WERI-Rb-1 (cell line): ENCODE data around the gene CA5A.

Experiments used
- DNase-seq: peaks from one replicate; pipeline ENCODE4 v3.0.0-alpha.2; 2020
- H3K27ac ChIP-seq: fragments of 250-450 bp; sonication (Bioruptor Pico); 2 replicates; pipeline ENCODE4 v1.5.1; 2020; ENCODE audit warnings: mild to moderate bottlenecking, moderate library complexity
- H3K27me3 ChIP-seq: fragments of 250-450 bp; sonication (Bioruptor Pico); 2 replicates; pipeline ENCODE4 v1.5.1; 2021; ENCODE audit warnings: mild to moderate bottlenecking, low read depth, moderate library complexity; ENCODE audit not compliant: insufficient read depth, severe bottlenecking
- H3K36me3 ChIP-seq: fragments of 250-450 bp; sonication (Bioruptor Pico); 2 replicates; pipeline ENCODE4 v1.5.1; 2020; ENCODE audit warnings: mild to moderate bottlenecking, moderate library complexity
- H3K4me3 ChIP-seq: 2 replicates; pipeline ENCODE4 v1.5.1; 2011; ENCODE audit warnings: low read depth, mild to moderate bottlenecking, control low read depth, low read length
- H3K9me3 ChIP-seq: fragments of 250-450 bp; sonication (Bioruptor Pico); 2 replicates; pipeline ENCODE4 v1.5.1; 2021; ENCODE audit warnings: mild to moderate bottlenecking, moderate library complexity; ENCODE audit not compliant: severe bottlenecking
- TF ChIP-seq, protein P1 (sequence below): IDR thresholded peaks from 2 replicates; pipeline ENCODE4 v1.5.1; 2011; ENCODE audit warnings: low read depth, mild to moderate bottlenecking, control low read depth, inconsistent platforms, low read length

The CA5A gene

DNA sequence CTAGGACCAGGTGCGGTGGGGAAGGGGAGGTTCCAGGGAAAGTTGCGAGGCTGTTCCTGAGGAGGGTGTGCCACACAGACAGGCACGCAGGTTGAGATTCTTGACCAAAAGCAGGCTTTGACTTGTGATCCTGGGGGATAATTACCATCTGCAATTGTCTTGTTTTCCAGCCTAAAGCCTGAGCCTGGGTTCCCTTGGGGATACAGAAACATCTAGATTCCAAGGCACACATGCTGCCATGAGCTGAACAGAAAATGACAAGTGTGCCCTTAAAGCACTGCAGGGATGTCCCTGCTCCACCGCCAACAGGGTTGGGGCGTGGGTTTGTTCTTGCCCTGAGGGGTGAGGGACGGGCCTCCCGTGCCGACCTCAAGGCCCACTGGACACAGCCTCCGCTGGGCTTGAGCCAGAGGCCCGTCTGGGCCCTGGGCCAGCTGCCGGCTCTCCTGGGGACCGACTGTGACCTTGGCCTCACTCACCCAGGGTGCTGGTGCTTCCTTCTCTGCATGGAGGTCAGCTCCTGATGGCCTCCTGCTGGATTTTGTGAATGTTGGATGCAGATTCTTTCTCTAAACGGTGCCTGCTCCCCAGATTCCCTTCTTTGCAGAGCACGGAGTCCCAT lies 14.0 kb downstream of the CA5A start:
- H3K27ac ChIP-seq: no peak overlapping the region
- no peaks in the 10 kb centered on the region for H3K9me3 ChIP-seq
- TF ChIP-seq, protein P1, sequence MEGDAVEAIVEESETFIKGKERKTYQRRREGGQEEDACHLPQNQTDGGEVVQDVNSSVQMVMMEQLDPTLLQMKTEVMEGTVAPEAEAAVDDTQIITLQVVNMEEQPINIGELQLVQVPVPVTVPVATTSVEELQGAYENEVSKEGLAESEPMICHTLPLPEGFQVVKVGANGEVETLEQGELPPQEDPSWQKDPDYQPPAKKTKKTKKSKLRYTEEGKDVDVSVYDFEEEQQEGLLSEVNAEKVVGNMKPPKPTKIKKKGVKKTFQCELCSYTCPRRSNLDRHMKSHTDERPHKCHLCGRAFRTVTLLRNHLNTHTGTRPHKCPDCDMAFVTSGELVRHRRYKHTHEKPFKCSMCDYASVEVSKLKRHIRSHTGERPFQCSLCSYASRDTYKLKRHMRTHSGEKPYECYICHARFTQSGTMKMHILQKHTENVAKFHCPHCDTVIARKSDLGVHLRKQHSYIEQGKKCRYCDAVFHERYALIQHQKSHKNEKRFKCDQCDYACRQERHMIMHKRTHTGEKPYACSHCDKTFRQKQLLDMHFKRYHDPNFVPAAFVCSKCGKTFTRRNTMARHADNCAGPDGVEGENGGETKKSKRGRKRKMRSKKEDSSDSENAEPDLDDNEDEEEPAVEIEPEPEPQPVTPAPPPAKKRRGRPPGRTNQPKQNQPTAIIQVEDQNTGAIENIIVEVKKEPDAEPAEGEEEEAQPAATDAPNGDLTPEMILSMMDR: no peak
- H3K27me3 ChIP-seq: no peaks in the 10 kb centered on the region
- no peak for DNase-seq
- no peaks in the 10 kb centered on the region for H3K36me3 ChIP-seq
- H3K4me3 ChIP-seq: no peak overlapping the region

DNA sequence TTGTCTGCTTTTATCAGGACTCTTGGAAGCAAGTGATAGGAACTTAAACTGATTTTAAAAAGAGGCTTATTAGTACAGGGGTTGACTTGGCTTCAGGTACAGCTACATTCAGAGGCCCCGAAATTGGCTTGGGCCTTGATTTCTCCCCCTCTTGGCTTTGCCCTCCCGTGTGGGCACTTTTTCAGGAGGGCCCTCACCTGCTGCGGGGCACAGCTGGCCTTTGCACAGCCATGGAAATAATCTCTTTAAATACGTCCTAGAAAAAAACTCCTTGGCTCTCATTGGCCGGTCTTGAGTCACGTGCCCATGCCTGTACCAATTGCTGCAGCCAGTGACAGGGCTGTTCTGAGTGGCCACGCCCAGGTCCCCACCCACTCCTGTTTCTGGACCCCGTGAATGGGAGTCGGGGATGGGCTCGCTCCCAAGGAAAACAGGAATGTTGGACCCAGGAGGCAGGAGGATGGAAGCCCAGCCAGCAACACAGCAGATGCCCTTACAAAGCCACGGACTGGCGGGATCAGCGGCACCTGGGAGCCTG lies 15.0 kb downstream of the CA5A start:
- DNase-seq: no peak
- H3K27me3 ChIP-seq: no peaks in the 10 kb centered on the region

DNA sequence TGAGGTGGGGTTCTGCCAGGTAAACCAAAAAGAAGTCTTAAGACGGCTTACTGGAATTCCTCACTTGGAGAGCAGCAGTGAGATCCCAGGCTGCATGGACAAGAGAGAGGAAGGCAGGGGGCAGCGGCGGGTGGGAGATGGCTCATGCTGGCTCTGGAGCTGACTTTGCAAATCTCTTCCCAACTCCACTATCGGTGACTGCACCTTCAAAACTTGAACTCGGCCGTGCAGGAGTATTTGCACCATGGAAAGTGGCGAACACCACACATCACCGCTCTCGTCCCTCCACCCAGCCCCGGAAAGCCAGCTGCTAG lies 16.7 kb downstream of the CA5A start:
- DNase-seq: no peak
- Histone ChIP-seq H3K9me3 (no peaks in the 10 kb centered on the region), H3K36me3 (no peaks in the 10 kb centered on the region), H3K27ac (no peak overlapping the region), H3K27me3 (no peaks in the 10 kb centered on the region), H3K4me3 (no peak overlapping the region)
- TF ChIP-seq, protein P1: no peak

More for the DNA sequence above, 15.0 kb downstream of the CA5A start:
- H3K36me3 ChIP-seq: no peaks in the 10 kb centered on the region
- no peak overlapping the region for H3K27ac ChIP-seq
- TF ChIP-seq, protein P1: no peak
- H3K4me3 ChIP-seq: no peak overlapping the region
- no peaks in the 10 kb centered on the region for H3K9me3 ChIP-seq

DNA sequence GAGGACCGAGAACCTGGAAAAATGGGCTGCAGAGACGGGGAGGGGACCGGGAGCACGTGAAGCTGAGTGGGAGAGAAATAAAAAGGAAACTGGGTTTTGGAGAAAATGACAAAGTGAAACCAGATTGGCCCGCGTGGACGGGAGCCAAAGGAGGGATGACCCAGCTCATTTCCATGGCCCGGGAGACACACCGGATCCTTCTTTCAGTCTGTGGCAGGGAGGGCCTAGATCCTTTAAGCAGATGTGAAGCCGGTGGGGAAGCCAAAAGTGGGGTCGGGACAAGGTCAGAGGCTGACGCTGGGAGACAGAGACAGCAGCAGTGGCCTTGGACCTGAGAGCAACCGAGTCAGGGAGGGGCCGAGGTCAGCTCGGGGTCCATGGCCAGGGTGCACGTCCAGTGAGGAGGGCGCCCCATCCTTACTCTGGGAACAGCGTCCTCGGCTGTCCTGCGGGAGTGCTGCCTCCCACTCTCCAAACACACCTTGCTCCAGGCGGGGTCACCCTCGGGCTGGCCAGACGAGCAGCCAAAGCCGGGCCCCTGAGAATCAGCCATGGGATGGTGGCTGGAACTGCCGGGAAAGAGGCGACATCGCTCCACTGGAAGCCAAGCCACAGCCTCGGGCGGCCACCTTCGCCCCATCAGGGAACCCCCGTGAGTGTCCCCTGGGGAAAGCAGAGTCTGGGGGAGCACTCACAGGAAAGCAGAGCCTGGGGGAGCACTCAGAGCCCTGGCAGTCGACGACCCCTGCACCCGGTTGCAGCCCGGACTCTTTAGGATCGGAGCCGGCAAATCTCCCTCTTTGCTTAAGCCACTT lies 17.3 kb downstream of the CA5A start:
- H3K9me3 ChIP-seq: no peaks in the 10 kb centered on the region
- no peak overlapping the region for H3K27ac ChIP-seq
- H3K4me3 ChIP-seq: no peak overlapping the region
- DNase-seq: no peak
- TF ChIP-seq, protein P1: no peak
- H3K27me3 ChIP-seq: no peaks in the 10 kb centered on the region
- H3K36me3 ChIP-seq: no peaks in the 10 kb centered on the region

DNA sequence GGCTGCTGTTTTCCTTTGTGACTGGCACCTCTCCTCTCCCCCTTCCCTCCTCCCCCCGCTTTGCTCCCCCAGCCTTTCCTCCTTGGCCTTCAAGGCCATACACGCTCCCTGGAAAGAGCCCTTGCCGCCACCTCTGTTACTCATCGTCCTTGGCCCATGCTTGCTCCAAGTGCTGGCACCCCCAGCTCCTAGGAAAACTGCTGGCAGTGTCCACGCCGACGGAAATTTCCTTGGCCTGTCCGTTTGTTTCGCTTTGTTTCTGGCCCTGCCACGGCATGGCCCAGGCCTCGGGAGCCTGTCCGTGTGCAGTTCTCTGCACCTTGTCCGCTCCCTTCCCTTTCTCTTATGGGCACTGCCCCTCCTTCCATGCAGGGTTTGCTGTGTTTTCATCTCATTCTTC lies 18.0 kb downstream of the CA5A start:
- no peak overlapping the region for H3K27ac ChIP-seq
- no peak overlapping the region for H3K4me3 ChIP-seq
- TF ChIP-seq, protein P1: no peak
- no peaks in the 10 kb centered on the region for H3K27me3 ChIP-seq
- no peaks in the 10 kb centered on the region for H3K36me3 ChIP-seq
- no peak for DNase-seq
- no peaks in the 10 kb centered on the region for H3K9me3 ChIP-seq
